Fibroblast of pulmonary artery (primary cell): ENCODE results near the gene HOXD11.

Experiments used
- DNase-seq: peaks from one replicate; pipeline ENCODE4 v3.0.0-alpha.2; 2010; ENCODE audit warnings: low read depth
- H3K4me3 ChIP-seq: replicated peaks from 2 replicates; pipeline ENCODE4 v1.5.1; 2011; ENCODE audit warnings: low read depth, mild to moderate bottlenecking, control low read depth, low read length, moderate library complexity
- CTCF ChIP-seq: IDR thresholded peaks from 2 replicates; pipeline ENCODE4 v1.5.1; 2011; ENCODE audit warnings: mild to moderate bottlenecking, control low read depth, low read length, inconsistent platforms; ENCODE audit errors: missing control alignments

HOXD11 gene

GRCh38 chr2:176081837-176082524 lies 25.1 kb upstream of the HOXD11 start:
- no peak for TF ChIP-seq CTCF
- no peak overlapping the region for H3K4me3 ChIP-seq
- DNase-seq = no peak

- H3K4me3 ChIP-seq = no peak overlapping the region
- no peak for DNase-seq
- TF ChIP-seq CTCF = no peak
Observed at GRCh38 chr2:176082525-176082823, 24.6 kb upstream of the HOXD11 start.

- DNase-seq = no peak
- H3K4me3 ChIP-seq = no peak overlapping the region
- no peak for TF ChIP-seq CTCF
Observed at GRCh38 chr2:176082824-176083751, 24.0 kb upstream of the HOXD11 start.

- no peak for TF ChIP-seq CTCF
- H3K4me3 ChIP-seq = no peak within 1 kb of the TSS
Observed at GRCh38 chr2:176083796-176084261, 23.3 kb upstream of the HOXD11 start, which contains the start of gene EVX2. EVX2 (minus strand) TSS chr2:176083962; CDS start chr2:176083776, 186 bp downstream.

GRCh38 chr2:176084611-176085119 lies 22.4 kb upstream of the HOXD11 start:
- no peak overlapping the region for H3K4me3 ChIP-seq
- no peak for DNase-seq
- no peak for TF ChIP-seq CTCF

More at GRCh38 chr2:176083796-176084261, 23.3 kb upstream of the HOXD11 start, which contains the start of gene EVX2:
- DNase-seq = no peak

- no peak for DNase-seq
- no peak for TF ChIP-seq CTCF
- H3K4me3 ChIP-seq = no peak overlapping the region
Observed at GRCh38 chr2:176085120-176085788, 21.8 kb upstream of the HOXD11 start.
